K562 (cell line): ENCODE results near the gene SLC27A4. TPM values are rescaled to one million over a fixed set of nuclear protein-coding genes. Genes with fewer than 3 reads are reported as not detected.

Experiments used
- ATAC-seq: fragments of 200-7000 bp; cut with Tn5 transposase; 3 replicates; pipeline ENCODE4 v1.9.1; 2020; ENCODE audit warnings: moderate library complexity
- BruUV-seq: library from RNA; stranded (reverse); fragments of 400-500 nt; replicated peaks from 2 replicates; lab custom pipeline; 2021; lab: Mats Ljungman, UMichigan
- CTCF ChIA-PET: fragments of 300-600 bp; formaldehyde crosslinking; extraction: SDS; loops from one replicate; lab custom pipeline; 2021; ENCODE audit warnings: low intra/inter-chr PET ratio; lab: Yijun Ruan, JAX
- POLR2A ChIA-PET: fragments of 300-600, 350-650 bp; sonication (Branson Sonifier 250); formaldehyde crosslinking; extraction: SDS; loops from one replicate; lab custom pipeline; 2021; ENCODE audit warnings: antibody characterized with exemption, inconsistent platforms; lab: Yijun Ruan, JAX
- DNase-seq, 4 experiments: peaks; one replicate each; pipeline versions ENCODE4 v3.0.0 to v3.0.0-alpha.2; 2011 to 2018; ENCODE audit warnings: low spot score in 3 of 4, mixed read lengths in 3 of 4; ENCODE audit errors: extremely low read depth in 1 of 4
- FAIRE-seq: peaks from 2 replicates; lab custom pipeline; 2011; peaks lifted over from hg19 to GRCh38; lab: Jason Lieb, UNC
- H2AFZ ChIP-seq: 2 replicates; pipeline ENCODE4 v1.6.0; 2011; ENCODE audit warnings: low read depth, low read length, control low read depth, inconsistent platforms
- H3K27ac ChIP-seq: fragments of 200-600 bp; 3 replicates; pipeline ENCODE4 v1.8.0; 2011; ENCODE audit warnings: low read depth, mild to moderate bottlenecking, control low read depth, inconsistent platforms, low read length, moderate library complexity, mixed read lengths; ENCODE audit errors: extremely low read depth
- H3K27me3 ChIP-seq, 2 experiments: fragments of 300-600 bp in 1 of 2; 2 replicates in 1 of 2; 3 replicates in 1 of 2; pipeline versions ENCODE4 v1.6.0 to v1.8.0; 2011; ENCODE audit warnings: inconsistent platforms in 2 of 2, low read length in 2 of 2, mild to moderate bottlenecking in 1 of 2, mixed read lengths in 1 of 2, moderate library complexity in 1 of 2; ENCODE audit not compliant: control insufficient read depth in 2 of 2, insufficient read depth in 2 of 2
- H3K36me3 ChIP-seq: fragments of 300-600 bp; 3 replicates; pipeline ENCODE4 v1.8.0; 2011; ENCODE audit warnings: mild to moderate bottlenecking, low read length, inconsistent platforms; ENCODE audit not compliant: control insufficient read depth, insufficient read depth
- H3K4me1 ChIP-seq, 2 experiments: fragments of 200-600 bp in 1 of 2; replicated peaks in 1 of 2; 2 replicates in 1 of 2; 3 replicates in 1 of 2; pipeline versions ENCODE4 v1.5.1 to v1.8.0; 2011; ENCODE audit warnings: inconsistent platforms in 2 of 2, low read length in 2 of 2, mild to moderate bottlenecking in 1 of 2, mixed read lengths in 1 of 2, moderate library complexity in 1 of 2; ENCODE audit not compliant: control insufficient read depth in 2 of 2, insufficient read depth in 2 of 2
- H3K4me2 ChIP-seq: 2 replicates; pipeline ENCODE4 v1.6.1; 2011; ENCODE audit warnings: low read length, control low read depth, inconsistent platforms, mixed read lengths; ENCODE audit not compliant: insufficient read depth
- H3K4me3 ChIP-seq: fragments of 200-600 bp; sonication (generic), shearing (Covaris generic); 2 replicates; pipeline ENCODE4 v1.5.1; 2016; ENCODE audit warnings: control low read depth, inconsistent platforms
- H3K79me2 ChIP-seq: fragments of 200-600 bp; 3 replicates; pipeline ENCODE4 v1.8.0; 2011; ENCODE audit warnings: low read length, inconsistent platforms; ENCODE audit not compliant: control insufficient read depth, insufficient read depth
- H3K9ac ChIP-seq, 2 experiments: 2 replicates each; pipeline versions ENCODE4 v1.6.0 to v1.6.1; 2011; ENCODE audit warnings: low read depth in 2 of 2, low read length in 2 of 2, control low read depth in 1 of 2, inconsistent platforms in 1 of 2, mild to moderate bottlenecking in 1 of 2, mixed read lengths in 1 of 2; ENCODE audit not compliant: insufficient read depth in 1 of 2
- H3K9me1 ChIP-seq: one replicate; pipeline ENCODE4 v1.6.0; 2011; ENCODE audit warnings: inconsistent platforms, mild to moderate bottlenecking, low read length, moderate library complexity; ENCODE audit not compliant: control insufficient read depth, insufficient read depth
- H3K9me3 ChIP-seq: replicated peaks from 2 replicates; pipeline ENCODE4 v1.5.1; 2011; ENCODE audit warnings: low read depth, low read length, inconsistent platforms; ENCODE audit not compliant: control insufficient read depth, insufficient read depth
- H4K20me1 ChIP-seq: replicated peaks from 2 replicates; pipeline ENCODE4 v1.6.1; 2011; ENCODE audit warnings: low read length, inconsistent platforms, mixed read lengths; ENCODE audit not compliant: control insufficient read depth, insufficient read depth
- RBFOX2 ChIP-seq: fragments of 200-400 bp; formaldehyde crosslinking; IDR thresholded peaks from 2 replicates; pipeline ENCODE4 v1.6.1; 2017; ENCODE audit warnings: low read depth, mild to moderate bottlenecking, low read length, moderate library complexity
- RBM39 ChIP-seq: fragments of 200-400 bp; formaldehyde crosslinking; optimal IDR thresholded peaks from 2 replicates; pipeline ENCODE3; 2018; ENCODE audit warnings: low read depth, low read length
- WHSC1 ChIP-seq: IDR thresholded peaks from one replicate; pipeline ENCODE4 v1.6.1; 2012; ENCODE audit warnings: low read length, control low read depth, inconsistent platforms
- ZNF134 ChIP-seq: fragments of 250-450 bp; sonication (Bioruptor Pico); conservative IDR thresholded peaks from 2 replicates; pipeline ENCODE4 v1.4.0; 2020
- WGBS: fragments of 100-300 bp; shearing (Covaris generic); methylation state at CpG from one replicate; pipeline ENCODE4 v1.1.6; 2016; ENCODE audit warnings: low coverage, mixed read lengths; ENCODE audit not compliant: insufficient coverage; ENCODE audit errors: missing lambda C conversion rate; 5-methylcytosine and 5-hydroxymethylcytosine counted together
- in situ Hi-C: fragments of 300-500 bp; cut with MboI; formaldehyde crosslinking; loops from 4 replicates; pipeline ENCODE4 v1.15.0; 2018; ENCODE audit warnings: inconsistent platforms, mixed read lengths
- intact Hi-C: fragments of 100-400 bp; cut with micrococcal nuclease; formaldehyde crosslinking; loops from 2 replicates; pipeline ENCODE4 v1.14.2; 2022
- polyA plus RNA-seq, 8 experiments: library from polyadenylated mRNA; depleted of rRNA in 4 of 8; stranded (reverse) in 5 of 8; unstranded in 3 of 8; fragments of >200 nt; fragmentation: Nextera tagmentation in 2 of 8; fragmentation: Illumina TruSeq in 1 of 8; extraction: Ambion mirVana in 2 of 8; extraction: Trizol in 1 of 8; gene quantifications; 2 replicates each; pipeline versions ENCODE4 v1.2.1 to v1.2.3, GENCODE V29; 2011 to 2014; ENCODE audit warnings: inconsistent platforms in 1 of 8, missing spikeins in 1 of 8
- total RNA-seq, 7 experiments: library from RNA; depleted of rRNA in 6 of 7; stranded (reverse); fragments of >200 nt in 6 of 7; fragmentation: Illumina TruSeq in 2 of 7; extraction: Trizol in 2 of 7; gene quantifications; 2 replicates each; pipeline versions ENCODE4 v1.2.1 to v1.2.3, GENCODE V29; 2011 to 2021; ENCODE audit warnings: low replicate concordance in 1 of 7
- TF ChIP-seq, protein P1 (sequence below): fragments of 450-650 bp; formaldehyde crosslinking; IDR thresholded peaks from 2 replicates; pipeline ENCODE4 v1.4.0; 2020; ENCODE audit warnings: mild to moderate bottlenecking, moderate library complexity
- TF ChIP-seq, protein P2 (sequence below): sonication (generic); formaldehyde crosslinking; IDR thresholded peaks from 2 replicates; pipeline ENCODE4 v1.8.1; 2023; ENCODE audit warnings: mild to moderate bottlenecking, missing genetic modification reagents
- TF ChIP-seq, protein P3 (sequence below): fragments of 450-650 bp; IDR thresholded peaks from 2 replicates; pipeline ENCODE4 v1.6.1; 2017; ENCODE audit warnings: antibody characterized with exemption

SLC27A4 gene
- total and polyA plus RNA-seq, 9 of the 15 experiments (the other 6 are each of a cell fraction or from before 2014, with no cell fraction given) = 0.25 to 35.7 (median 14.0) TPM

DNA sequence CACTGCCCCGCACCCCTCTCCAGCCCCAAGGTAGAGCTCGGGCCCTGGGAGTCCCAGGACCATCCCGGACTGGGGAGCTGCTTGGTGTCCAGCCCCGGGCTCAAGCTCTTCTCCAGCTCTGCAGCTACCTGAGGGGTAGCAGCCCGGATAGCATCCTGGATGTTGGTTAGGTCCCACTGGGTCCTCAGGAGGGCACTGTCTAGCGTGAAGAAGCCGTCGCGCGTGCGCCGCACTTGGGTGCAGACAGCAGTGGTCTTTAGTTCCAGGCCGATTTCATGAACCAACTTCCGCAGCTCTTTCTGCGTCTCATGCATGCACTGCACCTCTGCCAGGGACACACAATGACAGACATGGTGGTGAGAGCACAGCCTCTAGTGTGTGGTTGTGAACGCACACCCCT, 30.8 kb upstream of the SLC27A4 start:
- peaks cover 11% of the 10 kb centered on the region for H3K9me1 ChIP-seq
- no peaks in the 10 kb centered on the region for H3K79me2 ChIP-seq
- FAIRE-seq (no peak), ATAC-seq (no peak), DNase-seq (no peak)
- no peaks in the 10 kb centered on the region for H3K27me3 ChIP-seq
- TF ChIP-seq, protein P1, sequence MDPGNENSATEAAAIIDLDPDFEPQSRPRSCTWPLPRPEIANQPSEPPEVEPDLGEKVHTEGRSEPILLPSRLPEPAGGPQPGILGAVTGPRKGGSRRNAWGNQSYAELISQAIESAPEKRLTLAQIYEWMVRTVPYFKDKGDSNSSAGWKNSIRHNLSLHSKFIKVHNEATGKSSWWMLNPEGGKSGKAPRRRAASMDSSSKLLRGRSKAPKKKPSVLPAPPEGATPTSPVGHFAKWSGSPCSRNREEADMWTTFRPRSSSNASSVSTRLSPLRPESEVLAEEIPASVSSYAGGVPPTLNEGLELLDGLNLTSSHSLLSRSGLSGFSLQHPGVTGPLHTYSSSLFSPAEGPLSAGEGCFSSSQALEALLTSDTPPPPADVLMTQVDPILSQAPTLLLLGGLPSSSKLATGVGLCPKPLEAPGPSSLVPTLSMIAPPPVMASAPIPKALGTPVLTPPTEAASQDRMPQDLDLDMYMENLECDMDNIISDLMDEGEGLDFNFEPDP = no peak
- peak; percentile 54 for TF ChIP-seq RBFOX2
- no peak for TF ChIP-seq ZNF134 (CRISPR knock-in tag)
- TF ChIP-seq, protein P2, sequence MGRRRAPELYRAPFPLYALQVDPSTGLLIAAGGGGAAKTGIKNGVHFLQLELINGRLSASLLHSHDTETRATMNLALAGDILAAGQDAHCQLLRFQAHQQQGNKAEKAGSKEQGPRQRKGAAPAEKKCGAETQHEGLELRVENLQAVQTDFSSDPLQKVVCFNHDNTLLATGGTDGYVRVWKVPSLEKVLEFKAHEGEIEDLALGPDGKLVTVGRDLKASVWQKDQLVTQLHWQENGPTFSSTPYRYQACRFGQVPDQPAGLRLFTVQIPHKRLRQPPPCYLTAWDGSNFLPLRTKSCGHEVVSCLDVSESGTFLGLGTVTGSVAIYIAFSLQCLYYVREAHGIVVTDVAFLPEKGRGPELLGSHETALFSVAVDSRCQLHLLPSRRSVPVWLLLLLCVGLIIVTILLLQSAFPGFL (CRISPR knock-in tag) = no peak
- peak; percentile 4 for TF ChIP-seq RBM39
- TF ChIP-seq, protein P3, sequence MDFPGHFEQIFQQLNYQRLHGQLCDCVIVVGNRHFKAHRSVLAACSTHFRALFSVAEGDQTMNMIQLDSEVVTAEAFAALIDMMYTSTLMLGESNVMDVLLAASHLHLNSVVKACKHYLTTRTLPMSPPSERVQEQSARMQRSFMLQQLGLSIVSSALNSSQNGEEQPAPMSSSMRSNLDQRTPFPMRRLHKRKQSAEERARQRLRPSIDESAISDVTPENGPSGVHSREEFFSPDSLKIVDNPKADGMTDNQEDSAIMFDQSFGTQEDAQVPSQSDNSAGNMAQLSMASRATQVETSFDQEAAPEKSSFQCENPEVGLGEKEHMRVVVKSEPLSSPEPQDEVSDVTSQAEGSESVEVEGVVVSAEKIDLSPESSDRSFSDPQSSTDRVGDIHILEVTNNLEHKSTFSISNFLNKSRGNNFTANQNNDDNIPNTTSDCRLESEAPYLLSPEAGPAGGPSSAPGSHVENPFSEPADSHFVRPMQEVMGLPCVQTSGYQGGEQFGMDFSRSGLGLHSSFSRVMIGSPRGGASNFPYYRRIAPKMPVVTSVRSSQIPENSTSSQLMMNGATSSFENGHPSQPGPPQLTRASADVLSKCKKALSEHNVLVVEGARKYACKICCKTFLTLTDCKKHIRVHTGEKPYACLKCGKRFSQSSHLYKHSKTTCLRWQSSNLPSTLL = no peak
- no peak for TF ChIP-seq WHSC1
- no peaks in the 10 kb centered on the region for H3K9me3 ChIP-seq
- no peak overlapping the region for H3K4me2 ChIP-seq
- peak overlapping the region in 1 of 2 experiments; percentile 70; a peak in 2 of 4 replicates for H3K9ac ChIP-seq
- BruUV-seq = no TSS peak
- ChIA-PET CTCF (no interaction called here), POLR2A (interaction anchor here (0.5 to 5.1 kb wide), 9 partner anchors 10 to 1398 kb away, joined by 3 to 38 read pairs (median 6); no protein-coding TSS in a partner anchor)
- H4K20me1 ChIP-seq = 0 out of 2 replicates have a peak, but pooled peaks cover 5% of the 10 kb centered on the region
- peaks cover 53% of the 10 kb centered on the region for H3K36me3 ChIP-seq
- no peak overlapping the region for H3K4me3 ChIP-seq
- in situ Hi-C loops = no loop called here
- no peak overlapping the region for H2AFZ ChIP-seq
- 94% methylated on average over 16 of the region's 16 CpGs for WGBS
- H3K27ac ChIP-seq = no peak overlapping the region; the same call in 2 of the 3 replicates
- H3K4me1 ChIP-seq = peaks cover 30 to 34% of the 10 kb centered on the region in 2 experiments
- intact Hi-C loops = no loop called here
